GM19455 (cell line): ENCODE measurements around the gene STIL.
"Not testable (repeated sequence)": the region's sequence is repeated elsewhere in the genome, so short reads cannot be mapped to it uniquely, and the experiment has no call there.

Source experiments
- ATAC-seq: cut with Tn5 transposase; IDR thresholded peaks from one replicate; pipeline ENCODE4 v1.9.1; 2021; ENCODE audit not compliant: unreplicated experiment

Gene STIL

DNA sequence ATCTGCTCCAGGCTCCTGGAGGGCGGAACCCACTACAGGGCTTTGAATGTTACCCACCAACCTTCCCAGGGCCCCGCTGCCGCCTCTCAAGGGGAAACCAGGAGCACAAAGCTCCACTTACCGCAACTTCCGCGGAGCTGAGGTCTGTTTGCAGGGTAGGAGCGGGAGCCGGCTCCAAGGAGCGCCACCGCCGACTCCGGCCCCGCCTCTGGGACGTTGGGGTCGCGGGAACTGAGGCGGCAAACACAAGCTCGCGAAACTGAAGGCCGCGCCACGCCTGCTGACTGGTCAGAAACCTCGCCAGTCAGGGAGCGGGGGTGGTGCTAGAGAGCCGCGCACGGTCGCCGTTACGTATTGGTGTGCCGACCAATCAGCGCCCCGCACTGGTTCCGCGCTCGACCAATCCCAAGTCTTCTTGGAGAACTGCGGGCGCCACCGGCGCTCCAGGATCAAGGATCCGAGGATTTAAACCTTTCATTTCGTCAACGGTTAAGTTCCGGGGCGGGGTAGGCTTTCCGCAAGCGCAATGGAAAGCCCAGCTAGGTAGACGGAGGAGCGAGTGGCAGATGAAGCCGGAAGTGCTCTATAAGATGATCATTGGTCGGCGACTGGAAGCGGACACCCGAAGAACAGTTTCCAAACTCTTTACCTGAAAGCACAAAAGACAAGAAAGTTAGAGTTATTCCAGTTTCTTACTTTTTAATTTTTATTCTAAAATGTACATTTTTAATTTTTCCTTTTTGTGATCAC, at the start of gene STIL:
Gene STIL (minus strand): TSS at position 233 of the 750 bp plus-strand sequence. CDS start 3,828 bp downstream, outside the sequence.
- peak; percentile 94 for ATAC-seq

DNA sequence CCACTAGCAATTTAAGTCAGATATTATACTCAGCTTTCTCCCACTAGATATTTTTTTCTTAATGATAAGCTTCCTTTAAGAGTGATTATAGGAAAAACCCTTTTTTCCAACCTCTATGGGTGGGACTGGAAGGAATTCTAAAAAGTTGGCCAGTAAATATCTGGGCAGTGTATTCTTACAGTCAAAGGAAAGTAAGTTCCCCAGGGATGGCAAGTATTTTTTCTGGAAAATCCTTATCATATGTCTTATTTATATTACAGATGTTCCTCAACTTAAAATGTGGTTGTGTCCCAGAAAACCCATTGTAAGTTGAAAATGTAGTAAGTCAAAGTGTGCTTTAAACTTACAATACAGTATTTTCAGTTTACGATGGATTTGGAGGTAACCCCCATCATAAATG, 48.9 kb upstream of the STIL start:
- no peak for ATAC-seq

DNA sequence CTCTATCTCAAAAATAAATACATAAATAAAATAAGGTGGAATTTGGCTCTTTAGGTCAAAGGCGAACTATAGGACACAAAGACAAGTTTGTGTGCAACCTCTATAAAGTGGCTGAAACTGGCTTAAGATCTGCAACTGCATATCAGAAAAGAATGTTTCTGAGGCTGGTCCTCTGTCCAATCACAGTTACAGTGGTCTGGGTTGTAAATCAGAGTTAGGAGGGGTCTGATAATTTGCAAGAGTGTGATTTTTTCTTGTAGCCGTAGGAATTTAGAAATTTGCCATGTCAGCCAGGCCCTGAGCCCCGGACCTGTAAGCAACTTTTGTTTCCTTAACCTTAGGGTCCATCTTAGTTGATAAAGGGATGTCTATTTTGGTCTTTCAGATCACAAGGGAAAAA, 47.4 kb upstream of the STIL start:
- no peak for ATAC-seq

DNA sequence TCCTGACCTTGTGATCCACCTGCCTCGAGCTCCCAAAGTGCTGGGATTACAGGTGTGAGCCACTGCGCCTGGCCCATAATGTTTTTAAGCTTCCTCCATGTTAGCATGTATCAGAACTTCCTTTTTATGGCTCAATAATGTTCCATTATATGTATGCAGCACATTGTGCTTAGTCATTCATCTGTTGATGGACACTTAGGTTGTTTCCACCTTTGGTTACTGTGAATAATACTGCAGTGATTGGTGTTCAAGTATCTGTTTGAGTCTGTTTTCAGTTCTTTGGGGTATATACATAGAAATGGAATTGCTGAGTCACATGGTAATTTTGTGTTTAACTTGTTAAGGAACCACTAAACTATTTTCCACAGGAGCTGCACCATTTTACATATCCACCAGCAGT, 37.4 kb upstream of the STIL start:
- ATAC-seq: peak; percentile 79

DNA sequence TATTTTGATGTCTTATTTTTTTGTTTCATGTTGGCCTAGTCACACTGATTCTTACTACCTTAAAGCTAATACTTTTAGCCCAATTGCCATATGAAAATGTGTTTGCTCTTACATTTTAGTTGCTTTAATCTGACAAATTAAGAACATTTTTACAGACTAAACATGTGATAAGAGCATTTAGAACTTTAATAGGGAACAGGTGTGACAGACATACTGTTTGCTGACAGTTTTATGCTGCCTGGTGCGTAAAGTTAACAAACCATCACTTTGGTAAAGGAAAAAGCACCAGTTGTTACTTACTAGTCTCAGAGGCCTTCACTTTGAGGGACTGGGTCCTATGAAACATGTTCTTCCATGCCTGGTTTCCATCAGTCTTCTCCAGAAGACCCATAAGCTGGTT, 34.3 kb upstream of the STIL start:
- ATAC-seq: no peak

DNA sequence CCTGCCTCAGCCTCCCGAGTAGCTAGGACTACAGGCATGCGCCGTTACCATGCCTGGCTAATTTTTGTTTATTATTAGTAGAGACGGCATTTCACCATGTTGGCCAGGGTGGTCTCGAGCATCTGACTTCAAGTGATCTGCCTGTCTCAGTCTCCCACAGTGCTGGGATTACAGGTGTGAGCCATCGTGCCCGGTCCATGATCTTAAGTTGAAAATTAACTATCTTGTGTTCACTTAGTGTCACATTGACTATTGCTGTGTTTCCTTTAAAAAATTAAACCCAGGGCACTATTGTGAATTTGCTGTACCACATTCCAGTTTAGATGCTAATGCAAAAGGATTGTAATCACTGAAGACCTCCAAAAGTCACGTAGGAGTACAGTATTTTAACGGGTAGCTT, 33.8 kb upstream of the STIL start:
- ATAC-seq: no peak

DNA sequence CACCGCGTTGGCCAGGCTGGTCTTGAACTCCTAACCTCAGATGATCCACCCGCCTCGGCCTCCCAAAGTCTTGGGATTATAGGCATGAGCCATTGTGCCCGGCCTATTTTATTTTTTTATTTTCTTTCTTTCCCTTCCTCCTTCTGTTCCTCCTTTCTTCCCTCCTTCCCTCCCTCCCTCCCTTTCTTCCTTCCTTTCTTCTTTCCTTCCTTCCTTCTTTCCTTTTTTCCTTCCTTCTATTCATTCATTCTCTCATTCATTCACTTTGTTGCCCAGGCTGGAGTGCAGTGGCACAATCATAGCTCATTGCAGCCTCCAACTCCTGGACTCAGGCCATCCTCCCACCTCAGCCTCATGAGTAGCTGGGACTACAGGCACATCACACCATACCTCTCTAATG, 33.0 kb upstream of the STIL start:
- not testable (repeated sequence) for ATAC-seq

DNA sequence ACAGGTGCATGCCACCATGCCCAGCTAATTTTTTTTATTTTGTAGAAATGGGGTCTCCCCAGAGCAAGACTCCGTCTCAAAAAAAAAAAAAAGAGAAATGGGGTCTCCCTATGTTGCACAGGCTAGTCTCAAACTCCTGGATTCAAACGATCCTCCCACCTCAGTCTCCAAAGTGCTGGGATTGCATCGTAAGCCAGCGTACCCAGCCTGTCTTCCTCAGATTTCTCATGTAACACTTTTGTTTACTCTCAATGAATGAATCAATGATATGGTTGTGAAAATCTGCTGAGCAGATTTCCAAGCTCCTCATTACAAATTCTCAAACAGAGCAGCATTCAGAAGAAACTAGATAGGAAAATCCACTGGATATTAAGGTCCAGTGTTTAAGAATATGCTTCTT, 26.3 kb upstream of the STIL start:
- no peak for ATAC-seq

DNA sequence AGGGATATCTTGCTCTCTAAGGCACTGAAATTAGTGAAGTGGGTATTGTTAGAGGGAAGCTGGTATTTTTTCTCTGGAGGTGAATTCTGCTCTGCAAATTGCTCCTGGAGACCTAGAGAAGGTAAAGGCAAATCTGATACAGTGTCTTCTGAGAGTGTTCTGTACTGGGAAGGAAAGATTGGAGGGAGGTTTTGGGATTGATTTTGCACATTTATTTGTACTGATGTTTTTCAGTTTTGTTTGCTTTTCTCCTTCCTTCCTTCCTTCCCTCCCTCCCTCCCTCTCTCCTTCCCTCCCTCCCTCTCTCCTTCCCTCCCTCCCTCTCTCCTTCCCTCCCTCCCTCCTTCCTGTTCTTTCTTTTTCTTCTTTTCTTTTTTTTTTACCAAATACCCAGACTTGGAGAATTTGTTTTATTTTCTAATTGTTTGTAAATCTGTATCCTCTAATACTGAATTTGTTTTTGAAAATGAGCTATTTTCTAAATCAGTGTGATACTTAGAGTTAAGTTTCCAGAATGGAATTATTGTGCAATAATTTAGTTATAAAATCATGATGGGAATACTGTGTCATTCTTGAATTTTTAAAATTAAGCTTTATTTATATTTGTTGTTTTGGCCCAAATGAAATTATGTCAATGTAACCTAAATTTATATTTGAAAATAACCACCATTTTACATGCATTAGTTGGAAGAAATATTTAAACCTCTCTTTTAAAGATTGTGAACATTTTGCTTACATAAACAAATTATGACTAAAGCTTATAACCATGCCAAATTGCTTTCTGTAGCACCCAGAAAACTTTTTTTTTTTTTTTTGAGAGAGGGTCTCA, 24.5 kb upstream of the STIL start:
- ATAC-seq: no peak

DNA sequence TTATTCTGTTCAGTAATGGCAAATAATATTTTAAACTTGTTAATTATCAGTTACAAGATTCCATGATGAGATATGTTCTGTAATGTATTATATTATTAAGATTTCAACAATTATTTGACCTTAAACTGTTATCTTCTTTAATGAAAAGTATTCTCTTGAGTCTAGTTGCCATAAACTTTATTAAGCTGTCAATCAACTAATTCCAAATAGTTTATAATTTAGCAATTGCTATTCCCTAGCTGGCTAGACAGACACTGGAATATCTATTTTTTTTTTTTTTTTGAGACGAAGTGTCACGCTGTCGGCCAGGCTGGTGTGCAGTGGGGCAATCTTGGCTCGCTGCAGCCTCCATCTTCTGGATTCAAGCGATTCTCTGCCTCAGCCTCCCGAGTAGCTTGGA, 23.4 kb upstream of the STIL start:
- ATAC-seq: no peak

DNA sequence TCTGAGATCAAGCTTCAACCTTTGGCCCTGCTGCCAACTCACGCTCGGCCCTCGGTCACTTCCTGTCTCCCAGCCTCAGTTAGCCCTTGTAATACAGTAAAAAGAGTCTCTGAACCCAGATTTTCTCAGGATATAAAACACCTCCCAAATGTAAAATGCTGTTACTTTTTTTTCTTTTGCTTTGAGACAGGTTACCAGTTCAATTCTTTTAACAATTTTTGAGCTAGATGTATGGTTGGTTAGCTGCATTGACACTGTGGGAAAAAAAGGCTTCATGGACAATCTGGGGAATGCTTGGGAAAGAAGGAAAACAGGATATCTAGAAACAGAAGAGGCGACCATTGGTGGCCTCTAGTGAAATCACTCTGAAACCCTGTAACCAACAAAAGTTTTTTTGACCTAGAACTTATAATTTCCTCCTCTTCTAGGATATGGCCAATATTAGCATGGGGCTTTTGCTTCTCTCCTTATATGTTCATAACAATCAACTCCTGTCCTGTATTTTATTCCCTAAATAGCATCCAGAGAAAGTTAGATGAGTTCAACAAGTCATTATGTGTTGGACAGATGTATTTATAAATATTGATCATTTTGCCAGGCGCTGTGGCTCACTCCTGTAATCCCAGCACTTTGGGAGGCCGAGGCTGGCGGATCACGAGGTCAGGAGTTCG, 21.0 kb upstream of the STIL start:
- no peak for ATAC-seq

DNA sequence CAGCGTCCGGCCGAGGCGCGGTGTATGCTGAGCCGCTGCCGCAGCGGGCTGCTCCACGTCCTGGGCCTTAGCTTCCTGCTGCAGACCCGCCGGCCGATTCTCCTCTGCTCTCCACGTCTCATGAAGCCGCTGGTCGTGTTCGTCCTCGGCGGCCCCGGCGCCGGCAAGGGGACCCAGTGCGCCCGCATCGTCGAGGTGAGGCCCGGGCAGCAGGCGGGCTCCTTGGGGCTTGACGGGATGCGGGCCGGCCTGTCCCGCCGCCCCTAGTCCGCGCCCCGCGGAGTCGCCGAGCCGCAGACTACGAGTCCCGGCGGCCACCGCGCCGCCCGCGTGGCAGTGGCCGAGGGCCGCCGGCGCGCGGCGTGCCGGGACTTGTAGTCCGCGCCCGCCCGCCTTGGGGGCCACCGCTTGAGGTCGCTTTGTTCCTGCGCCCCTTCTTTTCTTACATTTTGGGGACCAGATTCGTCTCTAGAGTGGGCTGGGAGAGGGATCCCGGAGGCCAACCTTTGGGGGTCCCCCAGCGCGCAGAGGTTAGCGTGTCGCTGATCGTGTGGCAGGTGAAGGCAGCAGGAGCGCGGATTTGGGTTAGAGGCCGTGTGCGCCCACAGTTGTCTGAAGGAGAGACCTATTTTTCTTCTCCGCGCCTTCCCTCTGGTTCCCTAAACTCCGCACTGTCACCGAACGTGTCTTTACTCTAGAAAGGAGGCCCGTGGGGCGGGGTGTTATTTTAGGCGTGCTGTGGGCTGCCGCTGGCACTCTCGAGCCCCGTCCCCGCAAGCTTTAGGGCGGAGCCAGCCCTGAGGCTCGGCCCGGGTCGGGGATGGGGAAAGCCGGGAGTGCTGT, 20.2 kb upstream of the STIL start:
- ATAC-seq: peak; percentile 93

DNA sequence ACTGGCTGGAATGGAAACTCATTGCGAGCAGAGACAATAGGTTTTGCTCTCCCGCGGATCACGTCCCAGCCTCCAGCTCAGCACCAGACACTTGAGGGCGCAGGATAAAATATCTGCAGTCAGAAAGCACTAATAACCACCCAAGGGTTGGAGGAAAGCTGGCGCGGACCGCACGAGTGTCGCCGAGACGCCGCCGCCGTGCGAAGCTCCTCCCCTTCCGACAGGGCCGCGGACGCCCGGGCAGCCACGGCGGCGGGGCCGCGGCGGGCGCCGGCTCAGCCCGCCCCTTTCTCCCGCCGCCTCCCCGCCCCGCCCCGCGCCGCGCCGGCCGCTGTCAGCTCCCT, 19.6 kb upstream of the STIL start, which contains the start of gene CMPK1:
Gene CMPK1 (plus strand): TSS at position 213 of the 344 bp plus-strand sequence. CDS start 156 bp downstream, outside the sequence.
- ATAC-seq: peak; percentile 79

DNA sequence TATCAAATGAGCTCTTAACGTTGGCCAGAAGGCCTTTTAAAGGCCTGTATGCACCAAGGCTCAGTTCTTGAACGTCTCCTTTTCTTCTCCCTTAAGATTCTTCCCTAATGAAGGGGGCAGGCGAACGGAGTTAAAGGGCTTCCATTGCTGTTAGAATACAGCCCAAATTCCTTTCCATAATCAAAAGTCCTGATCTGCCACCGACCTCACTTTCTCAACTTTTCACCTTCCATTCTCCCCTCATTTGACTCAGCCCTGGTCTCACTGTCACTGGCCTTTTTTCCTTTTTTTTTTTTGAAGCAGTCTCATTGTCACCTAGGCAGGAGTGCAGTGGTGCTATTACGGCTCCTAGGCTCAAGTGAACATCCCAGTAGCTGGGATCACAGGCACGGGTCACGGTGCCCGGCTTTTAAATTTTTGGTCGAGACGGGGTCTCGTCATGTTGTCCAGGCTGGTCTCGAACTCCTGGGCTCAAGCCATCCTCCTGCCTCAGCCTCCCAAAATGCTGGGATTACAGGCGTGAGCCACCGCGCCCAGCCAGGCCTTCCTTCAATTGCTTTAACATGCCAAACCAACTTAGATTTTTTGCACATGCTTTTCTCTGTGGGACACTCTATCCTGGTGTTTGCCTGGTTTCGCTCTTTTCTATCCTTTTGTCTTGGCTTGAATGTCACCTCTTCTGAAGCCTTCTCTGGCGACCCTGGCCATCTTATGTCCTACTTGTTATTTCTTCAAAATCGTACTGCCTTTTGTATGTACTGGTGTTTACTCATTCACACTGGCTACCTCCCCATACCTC, 19.0 kb upstream of the STIL start:
- ATAC-seq: no peak

DNA sequence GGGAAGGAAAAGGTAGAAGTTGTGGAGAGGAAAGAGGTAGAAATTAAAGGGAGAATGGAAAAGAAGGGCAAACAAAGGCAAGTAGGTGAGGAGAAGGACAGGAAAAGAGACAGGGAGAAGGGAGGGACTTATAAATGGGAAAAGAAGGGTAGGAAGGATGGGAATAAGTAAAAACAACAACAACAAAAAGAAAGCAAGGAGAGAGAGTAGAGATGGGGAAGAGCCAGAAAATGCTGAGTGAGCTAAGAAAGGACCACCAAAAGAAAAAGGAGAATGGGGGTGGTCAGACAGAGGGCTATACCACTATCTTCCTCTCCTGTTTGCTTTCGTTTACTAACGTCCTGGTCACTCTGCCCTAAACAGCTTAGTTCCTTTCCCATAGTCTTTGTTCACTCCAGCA, 17.9 kb upstream of the STIL start:
- ATAC-seq: no peak

DNA sequence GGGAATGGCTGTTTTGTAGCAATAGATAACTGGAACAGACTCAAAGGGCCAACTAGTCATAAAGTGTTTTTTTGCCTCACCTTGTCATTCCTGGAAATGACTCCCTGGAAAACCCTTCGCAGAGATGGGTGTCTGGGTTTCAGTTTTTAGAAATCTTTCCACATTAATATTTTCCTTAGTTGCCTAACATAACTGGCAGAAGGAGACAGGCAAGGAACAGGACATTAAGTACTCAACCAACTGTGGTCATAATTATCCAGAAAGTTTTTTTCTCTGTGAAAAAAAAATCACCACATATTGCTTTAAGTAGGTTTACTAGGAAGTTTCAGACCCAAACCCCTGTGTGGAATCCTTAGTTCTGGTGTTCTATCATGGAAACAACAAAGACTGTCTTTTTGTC, 16.3 kb upstream of the STIL start:
- ATAC-seq: no peak

DNA sequence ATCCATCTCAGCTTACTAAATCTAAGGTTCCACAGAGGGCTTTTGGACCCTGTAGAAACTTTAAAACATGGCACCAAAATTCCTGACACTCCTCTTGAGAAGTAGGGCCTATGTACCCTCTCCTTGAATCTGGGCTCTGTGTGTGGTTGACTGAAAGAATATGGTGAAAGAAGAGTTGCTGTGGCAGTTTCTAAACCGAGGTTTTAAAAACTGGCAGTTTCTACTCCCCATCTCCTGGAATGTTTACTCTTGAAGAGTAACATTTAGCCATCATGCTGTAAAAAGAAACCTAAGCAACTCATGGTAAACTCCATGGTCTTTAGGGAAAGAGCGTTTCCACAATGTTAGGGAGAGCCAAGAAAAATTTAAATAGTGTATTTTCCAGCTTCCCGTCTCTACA, 15.0 kb upstream of the STIL start:
- no peak for ATAC-seq

DNA sequence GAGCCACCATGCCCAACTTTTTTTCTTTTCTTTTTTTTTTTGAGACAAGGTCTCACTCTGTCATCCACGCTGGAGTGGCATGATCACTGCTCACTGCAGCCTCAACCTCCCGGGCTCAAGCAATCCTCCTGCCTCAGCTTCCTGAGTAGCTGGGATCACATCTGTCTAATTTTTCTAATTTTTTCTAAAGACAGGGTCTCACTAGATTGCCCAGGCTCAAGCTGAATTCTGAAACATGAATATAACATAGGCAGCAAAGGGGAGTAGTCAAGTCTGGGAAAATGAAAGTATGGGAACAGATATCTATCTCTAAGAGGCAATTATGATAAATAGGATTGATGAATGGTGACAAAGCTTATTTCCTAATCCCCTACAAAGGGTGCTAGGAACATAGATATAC, 12.3 kb upstream of the STIL start:
- ATAC-seq: no peak

DNA sequence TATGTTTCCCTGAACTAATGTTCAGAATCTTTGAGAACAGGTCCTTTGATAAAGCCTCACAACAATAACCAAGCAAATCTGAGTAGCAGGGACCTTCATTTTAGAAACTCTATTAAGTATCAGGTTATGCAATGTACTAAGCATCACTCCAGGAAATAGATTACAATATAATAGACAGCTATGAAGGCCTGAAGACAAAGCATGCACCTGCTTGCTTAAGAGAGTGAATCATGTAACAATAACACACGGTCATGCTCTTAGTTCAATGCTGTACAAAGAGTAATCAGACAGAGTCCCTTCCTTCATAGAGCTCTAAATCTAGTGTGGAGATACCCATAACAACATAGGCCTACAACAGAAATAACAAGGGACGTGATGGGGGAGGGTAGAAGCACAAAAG, 11.6 kb upstream of the STIL start:
- ATAC-seq: no peak

DNA sequence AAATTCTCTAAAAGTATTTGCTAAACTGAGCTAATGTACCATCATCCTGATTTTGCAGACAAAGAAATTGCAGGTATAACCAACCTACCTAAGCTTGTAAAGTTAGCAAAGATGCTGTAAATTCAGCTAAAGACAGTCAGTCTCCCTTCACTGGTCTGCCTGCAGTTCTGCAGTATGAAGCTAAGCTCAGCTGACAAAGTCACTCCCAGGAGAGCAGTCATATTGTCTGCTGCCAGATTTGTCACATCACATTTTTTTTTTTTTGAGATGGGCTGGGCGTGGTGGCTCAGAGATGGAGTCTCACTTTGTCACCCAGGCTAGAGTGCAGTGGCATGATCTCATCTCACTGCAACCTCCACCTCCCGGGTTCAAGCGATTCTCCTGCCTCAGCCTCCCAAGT, 10.7 kb upstream of the STIL start:
- ATAC-seq: no peak
